Muscle of arm (tissue), 12 donors: Measurements from ENCODE around the gene TNFRSF25. TPM values are rescaled to one million over a fixed set of nuclear protein-coding genes. Genes with fewer than 3 reads are reported as not detected.
"Not testable (repeated sequence)": the region's sequence is repeated elsewhere in the genome, so short reads cannot be mapped to it uniquely, and the experiment has no call there.

Experiments used
- DNase-seq: peaks from one replicate; pipeline ENCODE4 v3.0.0-alpha.2; 2013
- polyA plus RNA-seq, 12 donors: library from polyadenylated mRNA; unstranded; fragments of 120-200 nt; gene quantifications; one replicate each; pipeline ENCODE4 v1.2.1, GENCODE V29; 2013; ENCODE audit not compliant: insufficient read length in 12 of 12

Gene TNFRSF25
- polyA plus RNA-seq, 12 donors = 4.6 to 57.6 (median 8.7) TPM; not detected in 1

DNA sequence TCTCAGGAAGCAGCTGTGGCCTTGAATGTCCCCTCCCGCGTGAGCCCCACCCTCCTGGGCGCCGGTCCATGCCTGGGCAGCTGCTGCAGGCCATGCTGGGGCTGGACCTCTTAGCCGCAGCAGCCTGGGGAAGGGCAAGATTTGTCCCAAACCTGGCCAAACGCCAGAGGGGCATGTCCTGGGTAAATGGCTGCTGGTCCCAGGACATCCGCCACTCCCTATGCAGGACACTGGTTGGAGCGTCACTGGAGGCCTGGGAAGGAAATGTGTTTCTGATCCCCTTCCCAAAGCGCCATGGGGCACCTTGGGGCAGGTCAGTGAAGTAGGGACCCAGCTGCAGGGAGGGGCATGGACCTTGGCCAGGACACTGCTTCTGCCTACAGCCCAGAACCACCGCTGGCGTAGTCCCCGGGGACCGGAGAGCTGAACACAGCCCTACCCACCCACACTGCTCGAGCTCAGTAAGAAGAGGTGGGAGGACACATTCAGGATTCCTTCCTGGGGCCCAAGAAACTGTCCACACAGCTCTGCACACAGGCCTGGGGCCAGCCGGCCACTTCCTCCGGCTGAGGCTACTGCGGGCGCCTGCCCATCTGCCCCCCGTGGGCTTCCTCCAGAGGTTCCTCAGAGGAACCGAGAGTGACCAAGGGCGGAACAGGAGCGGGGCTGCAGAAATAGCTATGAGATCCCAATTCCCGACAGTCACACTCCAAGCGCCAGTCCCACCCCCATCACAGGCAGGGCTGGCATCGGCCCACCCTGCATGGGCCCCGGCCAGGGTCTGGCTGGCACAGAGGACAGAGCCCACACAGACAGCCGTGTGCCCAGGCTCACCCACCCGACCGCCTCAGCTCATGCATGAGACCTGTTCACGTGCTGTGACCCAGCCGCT lies 36.3 kb upstream of the TNFRSF25 start:
- peak; percentile 63 for DNase-seq

- DNase-seq = no peak
These were observed 35.4 kb upstream of the TNFRSF25 start for GRCh38 chr1:6501279-6501813.

- no peak for DNase-seq
These were observed 34.7 kb upstream of the TNFRSF25 start for GRCh38 chr1:6500544-6501278.

DNA sequence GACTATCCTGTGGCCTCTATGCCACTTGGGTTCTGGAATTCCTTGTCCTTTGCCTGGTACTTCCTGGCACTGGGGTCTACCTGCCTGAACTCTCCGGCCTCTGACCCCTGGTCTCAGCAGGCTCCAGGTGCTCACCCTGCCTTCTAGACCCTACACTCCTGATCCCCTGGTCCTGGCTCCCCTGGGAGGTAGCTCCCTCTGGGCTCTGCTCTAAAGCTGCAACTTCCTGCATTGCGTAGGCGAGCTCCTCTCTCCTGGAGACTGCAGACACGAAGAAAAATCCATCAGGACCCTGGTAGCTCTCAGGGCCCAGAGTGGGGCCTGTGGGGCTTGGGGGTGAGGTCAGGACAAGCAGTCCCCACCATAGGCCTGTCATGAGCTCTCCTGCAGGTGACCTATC lies 33.3 kb upstream of the TNFRSF25 start:
- DNase-seq = no peak

- DNase-seq = no peak
These were observed 32.7 kb upstream of the TNFRSF25 start for GRCh38 chr1:6498576-6499111.

GRCh38 chr1:6497867-6498575 lies 32.0 kb upstream of the TNFRSF25 start:
- DNase-seq = no peak

GRCh38 chr1:6497215-6497866 lies 31.4 kb upstream of the TNFRSF25 start:
- DNase-seq = no peak

GRCh38 chr1:6496890-6497214 lies 30.9 kb upstream of the TNFRSF25 start:
- no peak for DNase-seq

GRCh38 chr1:6496365-6496721 lies 30.4 kb upstream of the TNFRSF25 start:
- no peak for DNase-seq

DNA sequence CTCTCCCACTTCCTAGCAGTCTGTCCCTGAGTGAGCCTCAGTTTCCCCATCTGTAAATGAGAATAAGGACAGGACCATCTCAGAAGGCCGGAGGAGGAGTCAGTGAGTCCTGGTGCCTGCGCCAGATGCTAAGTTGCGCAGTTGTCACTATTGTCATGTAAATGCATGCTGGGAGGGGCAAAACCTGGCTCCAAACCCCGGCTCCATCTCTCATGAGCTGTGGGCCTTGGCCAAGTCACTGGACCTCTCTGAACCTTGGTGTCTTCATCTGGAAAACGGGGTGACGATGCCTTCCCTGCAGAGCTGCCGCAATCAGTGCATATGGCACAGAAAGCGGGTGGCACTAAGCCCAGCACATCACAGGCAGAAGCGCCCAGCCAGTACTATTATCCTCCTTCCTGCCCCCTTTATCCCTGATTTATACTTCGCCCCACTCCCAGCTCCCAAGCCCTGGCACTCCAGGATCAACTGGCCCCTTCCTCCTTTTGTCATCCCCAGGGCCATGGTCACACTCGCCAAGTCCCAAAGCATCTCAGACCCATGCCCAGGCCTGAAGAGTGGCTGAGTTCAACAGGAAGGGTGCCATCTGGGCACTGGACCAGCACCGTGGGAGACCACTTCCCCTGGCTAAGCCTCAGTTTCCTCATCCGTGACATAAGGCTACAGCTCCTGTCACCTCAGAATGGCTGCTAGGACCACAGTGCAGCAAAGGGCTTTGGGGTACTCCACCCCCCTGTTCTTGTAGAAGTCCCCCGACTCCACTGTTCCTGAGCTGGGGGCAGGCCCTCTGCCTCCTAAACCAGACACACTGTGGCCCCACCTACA lies 29.8 kb upstream of the TNFRSF25 start:
- no peak for DNase-seq

- no peak for DNase-seq
These were observed 29.1 kb upstream of the TNFRSF25 start for GRCh38 chr1:6495041-6495441.

DNA sequence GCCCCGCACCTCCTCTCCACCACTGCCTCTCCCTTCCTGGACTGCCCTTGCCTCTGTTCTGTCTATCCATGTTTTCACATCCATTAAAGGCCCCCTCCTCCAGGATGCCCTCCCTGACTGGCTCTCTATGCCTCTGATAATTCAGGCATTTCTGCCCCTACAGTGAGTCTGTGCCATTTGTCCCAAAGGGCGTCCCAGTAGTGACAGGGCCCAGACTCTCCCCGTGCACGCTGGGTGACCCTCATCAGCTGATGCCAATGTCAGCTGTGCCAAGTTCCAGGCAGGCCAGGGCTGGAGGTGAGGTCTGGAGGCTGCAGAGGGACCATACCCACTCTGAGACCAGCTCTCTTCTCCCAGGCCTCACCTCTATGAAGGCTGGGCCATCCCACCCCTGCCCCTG lies 28.7 kb upstream of the TNFRSF25 start:
- no peak for DNase-seq

- not testable (repeated sequence) for DNase-seq
These were observed 27.9 kb upstream of the TNFRSF25 start for GRCh38 chr1:6493834-6494223.

- no peak for DNase-seq
These were observed 26.0 kb upstream of the TNFRSF25 start for GRCh38 chr1:6491966-6492365.

DNA sequence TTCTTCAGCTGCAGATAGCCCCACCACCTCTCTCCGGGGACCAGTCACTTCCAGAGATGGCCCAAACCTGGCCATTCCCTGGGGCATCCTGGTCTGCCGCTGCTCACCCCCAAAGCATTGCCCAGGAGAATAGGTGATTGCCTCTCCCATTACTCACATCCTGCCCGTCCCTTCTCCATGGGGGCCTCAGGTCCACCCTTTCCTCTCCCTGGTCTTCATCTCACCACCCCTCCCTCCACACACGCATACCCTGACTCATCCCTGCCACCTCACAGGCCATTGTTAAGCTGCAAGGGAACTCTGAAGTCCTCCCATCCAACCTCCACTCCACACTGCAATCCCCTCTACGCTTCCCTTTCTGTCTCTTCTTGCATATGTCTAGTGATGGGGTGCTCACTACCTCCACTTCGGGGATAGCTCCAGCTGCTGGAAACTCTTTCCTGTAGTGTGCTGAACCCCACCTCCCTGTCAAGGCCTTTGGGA lies 25.5 kb upstream of the TNFRSF25 start, which contains the start of gene PLEKHG5:
Gene PLEKHG5 (minus strand): TSS at position 188 of the 483 bp plus-strand sequence. CDS start 14,096 bp downstream, outside the sequence.
- DNase-seq = no peak

GRCh38 chr1:6491081-6491449 lies 25.1 kb upstream of the TNFRSF25 start:
- DNase-seq = no peak

DNA sequence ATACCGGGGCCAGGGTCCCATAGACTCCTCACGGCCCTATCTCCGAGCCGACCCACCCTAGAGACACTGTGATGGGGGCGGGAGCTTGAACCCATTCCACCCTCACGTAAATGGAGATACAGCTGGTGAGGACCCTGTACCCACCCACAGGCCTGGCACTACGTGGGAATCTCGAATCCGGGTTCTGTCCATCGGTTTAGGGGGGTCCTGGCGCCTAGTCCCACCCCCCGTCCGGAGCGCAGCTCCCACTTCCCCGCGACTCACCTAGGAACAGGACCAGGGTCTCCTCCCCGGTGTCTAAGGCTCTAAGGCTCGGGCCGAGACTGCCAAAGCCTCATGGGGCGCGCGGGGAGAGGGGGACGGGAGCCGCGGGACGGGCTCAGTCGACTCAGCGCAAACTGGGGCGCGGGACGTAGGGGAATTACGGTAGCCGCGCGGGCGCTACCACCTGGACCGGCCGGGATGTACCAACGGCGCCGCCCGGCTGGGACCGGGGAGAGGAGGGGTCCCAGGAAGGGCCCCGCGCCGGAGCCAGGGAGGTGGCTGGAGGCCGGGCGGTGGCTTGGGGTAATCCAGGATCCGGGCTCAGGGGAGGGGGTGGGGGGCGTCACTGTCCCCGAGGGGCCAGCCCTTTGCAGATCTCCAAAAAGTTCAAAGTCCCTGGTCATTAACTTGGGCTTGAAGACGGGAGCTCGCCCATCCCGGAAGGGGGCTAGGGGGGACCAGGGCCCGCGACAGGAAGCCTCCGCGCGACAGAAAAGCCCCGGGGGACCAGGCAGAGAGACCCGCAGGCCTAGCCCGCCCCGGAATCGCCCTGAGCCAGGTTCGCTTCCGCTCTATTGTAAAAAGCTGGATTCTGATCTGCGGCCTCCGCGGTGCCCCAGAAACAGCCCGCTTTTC lies 24.5 kb upstream of the TNFRSF25 start:
- no peak for DNase-seq

DNA sequence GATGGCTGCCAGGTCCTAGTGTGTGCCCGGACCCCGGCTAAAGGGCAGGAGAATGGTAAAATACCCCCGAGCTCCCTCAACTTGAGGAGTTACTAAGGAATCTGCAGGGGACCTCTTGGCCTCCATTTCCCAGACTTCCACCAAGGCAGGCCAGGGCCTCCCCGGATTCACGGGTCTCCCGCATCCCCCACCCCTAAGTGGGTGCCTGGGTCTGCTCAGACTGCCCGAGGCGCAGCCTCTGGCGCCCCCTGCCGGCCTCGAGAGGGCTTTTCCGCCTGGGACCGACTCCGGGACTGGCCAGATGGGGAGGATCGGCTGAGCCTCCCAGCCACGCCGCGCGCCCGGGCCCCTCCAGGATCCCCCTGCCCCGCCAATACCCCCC lies 23.8 kb upstream of the TNFRSF25 start:
- peak; percentile 59 for DNase-seq

- no peak for DNase-seq
These were observed 23.4 kb upstream of the TNFRSF25 start for GRCh38 chr1:6489383-6489765.
